Keratinocyte (primary cell): ENCODE measurements around the gene MGAT2. TPM values are rescaled to one million over a fixed set of nuclear protein-coding genes. Genes with fewer than 3 reads are reported as not detected.
"Not testable (repeated sequence)": the region's sequence is repeated elsewhere in the genome, so short reads cannot be mapped to it uniquely, and the experiment has no call there.

Experiments
- DNase-seq: peaks from one replicate; pipeline ENCODE4 v3.0.0-alpha.2; 2011; ENCODE audit warnings: low read depth, missing footprints, low spot score
- FAIRE-seq: peaks from 2 replicates; lab custom pipeline; 2011; peaks lifted over from hg19 to GRCh38; lab: Jason Lieb, UNC
- H2AFZ ChIP-seq: 2 replicates; pipeline ENCODE4 v1.6.0; 2012; ENCODE audit warnings: low read length, control low read depth, inconsistent platforms; ENCODE audit not compliant: control insufficient read depth
- H3K27ac ChIP-seq: 2 replicates; pipeline ENCODE4 v1.5.1; 2011; ENCODE audit warnings: low read length; ENCODE audit not compliant: control insufficient read depth, insufficient read depth
- H3K27me3 ChIP-seq: 3 replicates; pipeline ENCODE4 v1.6.0; 2011; ENCODE audit warnings: low read length; ENCODE audit not compliant: control insufficient read depth, insufficient read depth; ENCODE audit errors: extremely low read depth
- H3K36me3 ChIP-seq, 2 experiments: 2 replicates in 1 of 2; 3 replicates in 1 of 2; pipeline ENCODE4 v1.5.1; 2011; ENCODE audit warnings: low read length in 2 of 2, mild to moderate bottlenecking in 1 of 2; ENCODE audit not compliant: control insufficient read depth in 2 of 2, insufficient read depth in 2 of 2; ENCODE audit errors: extremely low read depth in 1 of 2
- H3K4me1 ChIP-seq: 3 replicates; pipeline ENCODE4 v1.5.1; 2011; ENCODE audit warnings: low read length; ENCODE audit not compliant: control insufficient read depth, insufficient read depth; ENCODE audit errors: extremely low read depth
- H3K4me2 ChIP-seq: 3 replicates; pipeline ENCODE4 v1.6.0; 2011; ENCODE audit warnings: low read depth, low read length; ENCODE audit not compliant: control insufficient read depth, insufficient read depth; ENCODE audit errors: extremely low read depth
- H3K4me3 ChIP-seq, 3 experiments: fragments of 200-600 bp in 1 of 3; sonication (generic) in 1 of 3; 2 replicates in 2 of 3; 3 replicates in 1 of 3; pipeline ENCODE4 v1.5.1; 2011 to 2016; ENCODE audit warnings: low read length in 3 of 3, mild to moderate bottlenecking in 3 of 3, control low read depth in 2 of 3, inconsistent platforms in 1 of 3, low read depth in 1 of 3, mixed read lengths in 1 of 3, mixed run types in 1 of 3, moderate library complexity in 1 of 3; ENCODE audit not compliant: control insufficient read depth in 2 of 3, insufficient read depth in 2 of 3; ENCODE audit errors: extremely low read depth in 1 of 3
- H3K79me2 ChIP-seq: 2 replicates; pipeline ENCODE4 v1.6.0; 2012; ENCODE audit warnings: low read length; ENCODE audit not compliant: control insufficient read depth, insufficient read depth
- H3K9ac ChIP-seq: 3 replicates; pipeline ENCODE4 v1.6.0; 2011; ENCODE audit warnings: low read length; ENCODE audit not compliant: control insufficient read depth, insufficient read depth; ENCODE audit errors: extremely low read depth
- H3K9me1 ChIP-seq: 3 replicates; pipeline ENCODE4 v1.6.0; 2011; ENCODE audit warnings: low read length; ENCODE audit not compliant: control insufficient read depth, insufficient read depth; ENCODE audit errors: extremely low read depth
- H3K9me3 ChIP-seq: 2 replicates; pipeline ENCODE4 v1.5.1; 2012; ENCODE audit warnings: low read depth, low read length; ENCODE audit not compliant: control insufficient read depth
- H4K20me1 ChIP-seq: 3 replicates; pipeline ENCODE4 v1.6.0; 2011; ENCODE audit warnings: low read length; ENCODE audit not compliant: control insufficient read depth, insufficient read depth; ENCODE audit errors: extremely low read depth
- CTCF ChIP-seq, 3 experiments: IDR thresholded peaks in 1 of 3; conservative IDR thresholded peaks in 1 of 3; optimal IDR thresholded peaks in 1 of 3; 2 replicates in 2 of 3; 3 replicates in 1 of 3; pipeline versions ENCODE3 to v1.5.1; 2011; ENCODE audit warnings: low read length in 3 of 3, mild to moderate bottlenecking in 3 of 3, moderate library complexity in 2 of 3, control low read depth in 1 of 3, inconsistent platforms in 1 of 3; ENCODE audit not compliant: insufficient read depth in 2 of 3; ENCODE audit errors: extremely low read depth in 1 of 3
- EZH2 ChIP-seq: IDR thresholded peaks from one replicate; pipeline ENCODE4 v1.6.1; 2012; ENCODE audit warnings: inconsistent platforms, mild to moderate bottlenecking, low read length, moderate library complexity
- dilution Hi-C: fragments of 300-500 bp; cut with MboI; formaldehyde crosslinking; loops from one replicate; pipeline ENCODE4 v1.7.0; 2020; ENCODE audit warnings: low sequenced_read_pairs; ENCODE audit not compliant: extremely low pct_ligation_motif_present
- polyA plus RNA-seq, 5 experiments: library from polyadenylated mRNA; depleted of rRNA in 3 of 5; stranded (reverse) in 3 of 5; stranded (forward) in 1 of 5; unstranded in 1 of 5; fragments of >200 nt; gene quantifications; 1 replicate in 1 of 5; 2 replicates in 3 of 5; 3 replicates in 1 of 5; pipeline versions ENCODE4 v1.2.1 to v1.2.3, GENCODE V29; 2011 to 2012; ENCODE audit warnings: missing spikeins in 2 of 5, low read depth in 1 of 5, low replicate concordance in 1 of 5

Gene MGAT2
- polyA plus RNA-seq, 1 donor (not counting 4 experiments of a cell fraction or from before 2014, with no cell fraction given) = 24.0 TPM

- H3K9me1 ChIP-seq = no peaks in the 10 kb centered on the region
- no peak for FAIRE-seq
- no peak overlapping the region for H2AFZ ChIP-seq
- TF ChIP-seq CTCF (optimal IDR thresholded peaks at IDR 0.05 in 1 of 3, IDR thresholded peaks at IDR 0.05 in 1 of 3, conservative IDR thresholded peaks at IDR 0.05 in 1 of 3; ENCODE audit: extremely low read depth in 1 of 3, insufficient read depth in 2 of 3, low read length in 3 of 3) = no peak
- TF ChIP-seq EZH2 = no peak
- H4K20me1 ChIP-seq = peaks cover 7% of the 10 kb centered on the region
- DNase-seq = no peak
- H3K27ac ChIP-seq = peak overlapping the region; percentile 22
- H3K36me3 ChIP-seq = peaks cover 2 to 9% of the 10 kb centered on the region in 2 experiments
- peaks cover 34% of the 10 kb centered on the region for H3K4me1 ChIP-seq
- H3K79me2 ChIP-seq = peaks cover 52% of the 10 kb centered on the region
- H3K9ac ChIP-seq = no peak overlapping the region
- dilution Hi-C loops = no loop called here
- H3K9me3 ChIP-seq = no peaks in the 10 kb centered on the region
- H3K4me3 ChIP-seq = no peak overlapping the region
- no peaks in the 10 kb centered on the region for H3K27me3 ChIP-seq
- H3K4me2 ChIP-seq = peak overlapping the region; percentile 14
These were observed 2.6 kb upstream of the MGAT2 start for GRCh38 chr14:49617852-49618519.

- Histone ChIP-seq H3K9ac (peak overlapping the region; percentile 100), H3K79me2 (peaks cover 57% of the 10 kb centered on the region), H3K4me1 (peaks cover 47% of the 10 kb centered on the region), H3K4me2 (peak overlapping the region; percentile 79), H3K4me3 (peak overlapping the region; percentile 77 to 100 (median 100)), H3K27ac (peak overlapping the region; percentile 99)
- H3K27me3 ChIP-seq, FAIRE-seq, DNase-seq, dilution Hi-C loops, H3K9me3 ChIP-seq, H3K36me3 ChIP-seq, H2AFZ ChIP-seq, H3K9me1 ChIP-seq, H4K20me1 ChIP-seq: not testable (repeated sequence)
These were observed 1.3 kb upstream of the MGAT2 start for GRCh38 chr14:49619273-49619672.
